CD4-positive, alpha-beta T cell treated with Interleukin-21 for 1 hour (primary cell): ENCODE measurements around the gene TTC16.
"Not testable (repeated sequence)": the region's sequence is repeated elsewhere in the genome, so short reads cannot be mapped to it uniquely, and the experiment has no call there.

Source experiments
- DNase-seq: peaks from one replicate; pipeline ENCODE4 v3.0.0-alpha.2; 2020

Gene TTC16

DNA sequence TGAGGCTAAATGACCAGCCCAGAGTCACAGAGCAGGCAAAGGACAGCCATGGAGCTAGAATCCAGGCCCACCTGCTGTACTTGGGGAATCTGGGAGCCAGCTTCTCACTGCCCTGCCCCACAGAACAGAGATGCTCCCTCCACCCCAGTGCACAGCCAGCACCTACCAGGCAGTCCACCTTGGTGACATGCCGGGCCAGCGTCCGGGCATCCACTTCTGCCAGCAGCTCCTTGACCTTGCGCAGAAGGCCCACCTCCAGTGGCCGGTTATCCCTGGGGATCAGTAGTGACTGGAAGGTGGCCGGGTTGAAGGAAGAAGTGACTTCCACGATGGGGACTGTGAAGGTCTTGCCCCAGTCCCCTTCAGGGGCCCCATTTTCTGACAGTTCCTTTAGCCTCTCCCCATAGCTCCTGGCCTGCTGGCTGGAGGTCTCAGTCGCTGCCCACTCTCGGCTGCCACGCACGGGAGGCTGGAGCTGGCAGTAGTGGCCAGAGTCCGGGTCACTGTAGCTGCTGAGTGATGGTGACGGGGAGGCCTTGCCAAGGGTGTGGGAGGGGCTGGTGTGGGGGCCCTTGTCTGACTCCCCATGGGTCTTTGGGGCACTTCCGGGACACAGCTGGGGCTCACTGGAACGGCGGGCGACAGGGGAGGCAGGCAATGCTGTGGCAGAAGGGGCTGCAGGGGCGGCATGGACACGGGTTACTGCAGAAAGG is 28.7 kb downstream of the TTC16 start:
- no peak for DNase-seq

DNA sequence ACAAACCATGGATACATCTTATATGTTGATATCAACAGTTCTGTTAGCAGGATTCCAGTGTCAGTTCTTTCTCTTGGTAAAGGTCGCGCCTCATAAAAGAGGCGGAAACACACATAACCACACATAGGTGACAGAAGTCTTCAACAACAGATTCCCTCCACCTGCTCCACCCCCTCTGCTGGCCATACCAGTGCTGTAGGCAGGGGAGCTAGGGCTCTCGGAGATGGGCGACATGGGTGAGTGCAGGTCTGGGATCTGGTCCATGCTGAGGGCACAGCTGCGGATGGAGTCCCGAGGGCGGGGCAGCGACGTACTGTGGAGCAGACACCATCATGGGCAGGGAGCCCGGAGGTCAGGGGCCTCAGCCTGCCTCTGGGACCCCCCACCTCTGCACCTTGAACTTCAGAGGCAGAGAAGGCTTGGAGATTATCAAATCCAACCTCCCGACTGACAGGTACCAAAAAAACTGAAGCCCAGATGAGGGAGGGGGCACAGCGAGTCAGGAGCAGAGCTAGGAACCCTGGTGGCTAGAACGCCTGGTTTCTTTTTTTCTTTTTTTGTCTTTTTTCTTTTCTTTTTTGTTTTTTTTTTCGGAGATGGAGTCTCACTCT is 31.2 kb downstream of the TTC16 start:
- DNase-seq: peak; percentile 50

GRCh38 chr9:127749090-127749787 is 33.4 kb downstream of the TTC16 start:
- no peak for DNase-seq

DNA sequence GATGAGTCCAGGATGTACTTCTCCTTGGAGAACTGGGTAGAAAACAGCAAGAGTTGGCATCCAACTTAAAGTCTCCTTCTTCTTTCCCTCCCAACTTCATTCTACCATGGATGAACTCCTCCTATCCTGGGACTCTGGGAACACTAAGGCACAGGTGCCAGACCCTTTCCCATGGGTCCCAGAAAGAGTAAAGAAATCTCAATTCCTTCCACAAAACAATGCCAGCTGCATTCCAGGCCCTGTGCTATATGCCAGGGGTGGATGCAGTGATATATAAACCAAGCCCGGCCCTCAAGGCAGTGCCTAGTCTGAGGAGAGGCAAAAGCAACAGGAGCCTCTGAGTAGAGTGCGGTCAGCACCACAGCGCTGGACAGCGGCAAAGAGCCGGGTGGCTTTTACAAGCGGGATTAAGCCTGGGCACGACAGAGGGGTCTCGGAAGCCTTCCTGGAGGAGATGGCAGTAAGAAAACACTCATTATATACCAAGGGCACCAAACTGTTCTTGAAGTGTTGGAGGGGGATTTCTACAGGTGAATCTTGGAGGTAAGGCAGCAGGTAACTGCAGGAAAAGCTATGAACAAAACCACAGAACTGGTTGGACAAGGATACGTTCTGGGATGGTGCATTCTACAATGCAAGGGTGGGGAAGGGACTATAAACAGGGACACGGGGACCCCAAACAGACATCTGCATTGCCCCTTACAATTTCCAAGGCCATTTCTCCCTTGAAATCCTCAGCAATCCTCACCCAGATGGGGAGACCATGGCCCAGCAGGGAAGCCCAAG is 35.6 kb downstream of the TTC16 start:
- no peak for DNase-seq

GRCh38 chr9:127753148-127753547 is 37.3 kb downstream of the TTC16 start:
- DNase-seq: no peak

DNA sequence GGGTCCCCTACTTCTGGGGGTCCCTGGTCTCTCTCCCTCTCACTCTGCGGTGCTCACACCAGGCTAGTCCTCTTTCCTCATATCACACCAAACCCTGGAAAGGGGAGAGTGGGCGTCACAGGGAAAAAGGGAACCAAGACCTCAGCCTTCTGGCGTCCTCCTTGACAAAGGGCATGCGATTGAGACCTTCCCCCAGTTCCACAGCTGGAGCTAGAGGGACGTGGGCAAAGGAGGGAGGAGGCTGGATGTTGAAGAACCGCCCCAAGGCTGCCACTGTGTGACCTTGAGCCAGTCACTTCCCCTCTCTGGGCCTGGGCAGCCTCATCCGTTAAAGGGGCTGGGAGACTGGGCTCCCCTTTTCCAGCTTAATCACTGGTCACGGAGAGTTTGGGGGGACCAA is 37.7 kb downstream of the TTC16 start:
- no peak for DNase-seq

GRCh38 chr9:127754099-127755060 is 38.5 kb downstream of the TTC16 start:
- DNase-seq: no peak

DNA sequence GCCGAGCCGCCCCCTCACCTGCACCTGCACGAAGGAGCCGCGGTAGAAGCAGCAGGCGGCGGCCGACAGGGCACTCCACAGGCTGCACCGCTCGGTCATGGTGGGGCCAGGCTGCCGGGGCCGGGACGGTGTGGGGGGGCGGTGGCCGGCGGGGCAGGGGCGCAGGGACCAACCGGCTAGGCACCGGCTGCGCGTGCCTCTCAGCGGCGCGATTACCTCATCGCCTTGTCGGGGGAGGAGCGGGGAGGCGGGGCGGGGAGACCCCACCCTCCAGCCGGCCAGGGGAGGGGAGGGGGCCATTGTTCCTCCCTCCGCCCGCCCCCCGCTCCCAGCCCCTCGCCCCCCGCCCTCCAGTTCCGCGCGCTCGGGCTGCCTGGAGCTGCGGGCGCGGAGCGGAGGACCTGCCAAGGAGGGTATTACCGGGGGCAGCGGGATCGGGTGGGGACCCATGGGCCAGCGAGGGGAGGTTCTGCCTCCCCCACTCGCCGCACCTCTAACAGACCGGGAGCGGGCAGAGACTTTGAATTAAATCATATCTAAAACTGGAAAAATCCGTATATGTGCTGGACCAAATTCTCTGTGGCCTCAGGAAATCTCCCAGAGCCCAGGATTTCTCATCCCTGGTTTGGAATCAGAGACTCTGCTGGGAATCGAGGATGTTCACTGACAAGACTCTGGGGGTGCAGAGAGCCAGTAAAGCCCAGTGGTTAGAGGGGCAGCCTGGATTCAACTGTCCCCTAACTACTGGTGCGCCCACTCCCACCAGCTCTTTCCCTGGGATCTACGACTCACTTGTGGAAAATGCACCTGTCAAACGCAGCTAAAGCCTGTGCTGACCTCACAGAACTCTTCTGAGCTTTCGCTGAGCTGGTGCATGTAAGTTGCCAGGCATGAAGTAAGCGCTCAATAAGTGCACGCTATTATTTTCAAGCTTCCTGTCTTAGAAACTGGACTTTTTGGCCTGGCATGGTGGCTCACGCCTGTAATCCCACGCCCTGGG is 39.5 kb downstream of the TTC16 start:
- DNase-seq: no peak

DNA sequence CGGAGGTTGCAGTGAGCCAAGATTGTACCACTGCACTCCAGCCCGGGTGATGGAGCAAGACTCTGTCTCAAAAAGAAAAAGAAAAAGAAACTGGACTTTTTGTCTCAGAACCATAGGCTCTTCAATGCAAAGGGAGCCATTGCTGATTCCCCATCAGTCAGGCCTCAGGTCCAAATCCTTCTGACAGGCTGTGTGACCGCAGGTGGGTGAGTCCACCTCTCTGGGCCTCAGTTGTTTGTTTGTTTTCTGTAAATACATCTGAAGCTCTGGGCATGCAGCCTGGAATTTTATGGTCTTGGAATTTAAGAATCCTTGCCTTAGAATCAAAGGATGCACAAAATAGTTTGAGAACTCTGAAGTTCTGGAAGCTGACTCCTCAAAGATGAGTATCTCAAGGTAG is 40.4 kb downstream of the TTC16 start:
- no peak for DNase-seq

DNA sequence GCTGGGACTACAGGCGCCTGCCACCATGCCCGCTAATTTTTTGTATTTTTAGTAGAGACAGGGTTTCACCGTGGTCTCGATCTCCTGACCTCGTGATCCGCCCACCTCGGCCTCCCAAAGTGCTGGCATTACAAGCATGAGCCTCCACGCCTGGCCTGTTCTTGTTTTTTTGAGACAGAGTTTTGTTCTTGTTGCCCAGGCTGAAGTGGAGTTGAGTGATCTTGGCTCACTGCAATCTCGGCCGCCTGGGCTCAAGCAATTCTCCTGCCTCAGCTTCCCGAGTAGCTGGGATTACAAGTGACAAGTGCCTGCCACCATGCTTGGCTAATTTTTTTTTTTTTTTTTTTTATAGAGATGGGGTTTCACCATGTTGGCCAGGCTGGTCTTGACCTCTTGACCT is 40.9 kb downstream of the TTC16 start:
- not testable (repeated sequence) for DNase-seq

- no peak for DNase-seq
Observed at GRCh38 chr9:127758843-127759242, 43.0 kb downstream of the TTC16 start.

DNA sequence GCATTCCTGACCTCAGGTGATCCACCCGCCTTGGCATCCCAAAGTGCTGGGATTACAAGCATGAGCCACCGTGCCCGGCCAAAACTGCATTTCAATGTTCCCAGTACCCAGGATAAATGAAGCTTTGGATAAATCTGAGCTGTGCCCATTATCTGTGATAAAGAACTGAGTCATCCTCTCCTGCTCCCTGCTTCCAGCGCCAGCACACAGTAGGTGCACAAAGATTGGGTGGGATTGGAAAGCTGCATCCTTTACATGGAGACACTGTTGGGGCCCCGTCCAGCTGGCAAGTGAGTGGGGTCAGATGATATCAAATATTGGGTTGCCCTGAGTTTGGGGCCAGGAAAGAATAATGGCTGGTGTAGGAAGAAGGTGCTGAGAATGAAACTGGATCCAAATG is 45.2 kb downstream of the TTC16 start:
- no peak for DNase-seq

GRCh38 chr9:127761491-127761956 is 45.6 kb downstream of the TTC16 start:
- DNase-seq: no peak

DNA sequence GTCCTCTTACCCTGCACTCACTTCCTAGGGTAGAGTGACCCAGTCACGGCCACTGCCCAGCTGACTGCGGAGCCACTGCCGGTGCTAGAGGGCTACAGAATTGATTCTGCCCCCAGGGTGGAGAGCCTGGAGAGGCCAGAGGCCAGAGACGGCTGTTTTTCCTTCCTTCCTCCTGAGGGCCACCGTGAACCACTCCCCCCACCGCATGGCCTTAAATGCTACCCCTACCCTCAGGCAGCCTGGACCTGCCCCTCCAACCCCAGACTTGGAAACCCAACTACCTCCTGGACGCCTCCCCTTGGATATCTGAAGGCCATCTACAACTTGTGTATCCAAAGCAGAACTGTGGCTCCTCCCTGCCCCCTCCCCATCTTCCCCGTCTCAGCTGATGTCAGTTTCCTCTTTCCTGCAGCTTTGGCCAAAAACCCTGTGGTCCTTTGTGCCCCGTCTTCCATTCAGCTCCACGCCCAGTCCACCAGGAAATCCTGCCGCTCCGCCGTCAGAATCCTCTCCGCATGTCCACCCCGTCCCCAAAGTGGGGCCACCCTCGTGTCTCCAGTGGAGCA is 46.3 kb downstream of the TTC16 start:
- no peak for DNase-seq

DNA sequence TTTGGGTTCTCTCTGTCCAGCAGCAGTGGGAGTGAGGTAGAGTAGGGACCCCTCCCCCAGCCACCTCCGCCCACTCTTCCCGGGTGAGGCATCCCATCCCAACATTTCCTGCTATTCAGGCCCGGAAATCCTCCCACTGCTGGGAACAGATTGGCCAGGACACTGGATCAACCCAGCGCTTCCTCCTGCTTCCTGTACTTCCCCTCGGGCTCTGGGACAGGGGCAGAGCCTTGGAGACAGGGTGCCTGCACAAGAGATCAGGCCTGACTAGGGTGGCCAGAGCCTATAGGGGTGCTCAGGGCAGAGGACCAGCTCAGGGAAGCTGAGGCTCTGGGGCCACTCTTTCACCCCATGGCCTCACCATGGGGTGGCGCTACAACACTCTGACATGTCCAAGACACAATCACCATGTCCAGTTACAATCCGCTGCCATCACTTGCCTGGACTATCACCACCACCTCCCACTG is 48.1 kb downstream of the TTC16 start:
- peak; percentile 31 for DNase-seq

DNA sequence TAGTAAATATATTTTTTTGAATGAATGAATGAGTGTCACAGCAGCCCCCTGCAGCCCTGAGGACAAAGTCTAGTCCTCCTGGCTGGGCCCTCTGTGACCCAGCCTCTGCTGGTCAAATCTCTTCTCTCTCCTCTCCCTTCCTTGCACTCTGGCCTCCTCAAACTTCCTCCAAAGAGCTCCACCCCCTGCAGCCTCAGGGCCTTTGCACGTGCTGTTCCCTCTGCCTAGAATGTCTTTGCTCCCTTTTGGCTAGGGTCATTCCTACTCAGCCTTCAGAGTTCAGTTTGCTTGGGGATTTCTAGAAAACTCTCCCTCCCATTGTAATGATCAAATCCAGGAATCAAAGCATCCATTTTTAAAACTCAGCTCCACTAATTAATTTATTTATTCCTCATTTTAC is 49.5 kb downstream of the TTC16 start:
- no peak for DNase-seq

DNA sequence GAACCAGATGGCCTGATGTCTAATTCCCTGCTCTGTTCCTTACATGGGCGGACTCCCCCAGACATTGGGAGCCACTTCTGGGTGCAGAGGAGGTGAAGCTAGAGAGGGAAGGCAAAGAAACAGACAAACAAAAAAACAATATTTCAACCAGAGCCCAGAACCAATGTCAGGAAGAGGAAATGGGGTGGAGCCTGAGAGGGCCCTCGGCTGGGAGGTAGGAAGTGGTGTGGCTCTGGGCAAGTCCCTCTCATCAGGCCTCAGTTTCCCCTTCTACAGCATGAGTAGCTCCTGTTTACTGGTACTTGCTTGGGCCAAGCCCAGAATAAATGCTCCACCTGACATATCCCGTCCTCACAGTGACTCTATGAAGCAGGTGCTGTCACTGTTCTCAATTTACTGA is 51.5 kb downstream of the TTC16 start:
- DNase-seq: peak; percentile 32

- DNase-seq: no peak
Observed at GRCh38 chr9:127767909-127768331, 52.0 kb downstream of the TTC16 start.

DNA sequence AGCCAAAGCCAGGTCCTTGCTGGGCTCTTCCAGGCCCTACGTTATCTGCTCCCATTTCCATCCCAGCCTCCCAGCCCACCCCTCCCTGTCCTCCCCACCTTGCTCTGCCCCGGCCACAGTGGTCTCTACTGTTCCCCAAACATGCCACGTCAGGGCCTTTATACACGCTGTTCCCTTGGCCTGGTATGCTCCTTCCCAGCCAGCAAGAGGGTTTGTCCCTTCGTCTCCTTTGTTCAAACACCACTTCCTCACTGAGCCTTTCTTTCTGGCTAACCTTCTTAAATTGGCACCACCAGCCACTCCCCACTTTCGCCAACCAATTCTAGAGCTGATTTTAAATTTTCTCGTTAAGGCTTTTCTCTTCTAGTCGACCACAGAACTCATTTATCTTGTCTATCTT is 52.8 kb downstream of the TTC16 start:
- no peak for DNase-seq

DNA sequence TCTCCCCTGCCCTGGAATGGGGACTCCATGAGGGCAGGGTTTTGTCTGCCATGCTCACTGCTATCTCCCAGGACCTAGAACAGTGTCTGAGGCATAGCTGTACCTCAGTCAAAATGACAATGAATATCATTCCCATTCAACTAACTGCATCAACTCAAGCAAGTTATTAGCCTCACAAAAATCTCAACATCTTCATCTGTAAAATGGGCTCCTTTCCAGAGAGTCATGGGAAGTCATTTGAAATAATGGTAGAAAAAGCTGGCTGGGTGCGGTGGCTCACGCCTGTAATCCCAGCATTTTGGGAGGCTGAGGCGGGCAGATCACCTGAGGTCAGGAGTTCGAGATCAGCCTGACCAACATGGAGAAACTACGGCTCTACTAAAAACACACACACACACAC is 53.2 kb downstream of the TTC16 start:
- no peak for DNase-seq
